BLaER1 treated with 17β-estradiol and CSF1 and Interleukin-3, amounts not matched to agents 10 nM and 100 nM (cell line): ENCODE results near the gene GRID2IP.
"Not testable (repeated sequence)": the region's sequence is repeated elsewhere in the genome, so short reads cannot be mapped to it uniquely, and the experiment has no call there.

Experiments
- H3K27ac ChIP-seq, 11 experiments: shearing (Covaris generic); formaldehyde crosslinking; 2 replicates each; pipeline ENCODE4 v1.8.1; 2022
- H3K27me3 ChIP-seq, 11 experiments: shearing (Covaris generic); formaldehyde crosslinking; 2 replicates each; pipeline ENCODE4 v1.8.1; 2022
- H3K36me3 ChIP-seq, 11 experiments: shearing (Covaris generic); formaldehyde crosslinking; 2 replicates each; pipeline ENCODE4 v1.8.1; 2022
- H3K4me1 ChIP-seq, 10 experiments: shearing (Covaris generic); formaldehyde crosslinking; 2 replicates each; pipeline ENCODE4 v1.8.1; 2022
- H3K4me2 ChIP-seq, 11 experiments: shearing (Covaris generic); formaldehyde crosslinking; 2 replicates each; pipeline ENCODE4 v1.8.1; 2022
- H3K4me3 ChIP-seq, 10 experiments: shearing (Covaris generic); formaldehyde crosslinking; 2 replicates each; pipeline ENCODE4 v1.8.1; 2022
- H3K9ac ChIP-seq, 11 experiments: shearing (Covaris generic); formaldehyde crosslinking; 2 replicates each; pipeline ENCODE4 v1.8.1; 2022
- H3K9me3 ChIP-seq, 11 experiments: shearing (Covaris generic); formaldehyde crosslinking; replicated peaks in 1 of 11; 2 replicates each; pipeline ENCODE4 v1.8.1; 2022
- H4K20me1 ChIP-seq, 11 experiments: shearing (Covaris generic); formaldehyde crosslinking; 2 replicates each; pipeline ENCODE4 v1.8.1; 2022
- Cebpa-rat ChIP-seq, 11 experiments: shearing (Covaris generic); IDR thresholded peaks; 2 replicates each; pipeline ENCODE4 v1.8.1; 2022

Gene GRID2IP

DNA sequence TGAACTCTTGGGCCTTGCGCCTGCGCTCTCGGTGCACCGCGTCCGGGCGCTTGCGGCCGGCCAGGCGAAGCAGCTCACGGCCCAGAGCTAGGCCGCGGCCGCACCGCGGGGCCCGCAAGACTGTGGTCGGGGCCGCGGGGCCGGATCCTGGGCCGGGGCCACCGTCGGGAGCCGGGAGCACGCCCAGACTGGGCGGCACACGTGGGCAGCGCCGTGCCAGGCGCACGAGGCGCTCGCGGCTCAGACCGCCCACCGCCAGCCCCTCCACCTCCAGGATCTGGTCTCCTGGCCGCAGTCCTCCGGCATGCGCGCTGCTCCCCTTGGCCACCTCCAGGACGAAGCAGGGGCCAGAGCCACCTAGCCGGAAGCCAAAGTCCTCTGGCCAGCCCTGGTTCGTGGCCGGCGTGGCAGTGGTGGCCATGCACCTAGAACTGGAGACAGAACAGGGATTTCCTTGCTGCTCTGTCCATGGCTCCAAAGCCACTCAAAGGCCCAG is at the start of gene GRID2IP:
Gene GRID2IP, minus strand, starts transcription at position 446 of the 496 bp plus-strand sequence. Its CDS starts 25 bp downstream, at position 421.
- no peaks in the 10 kb centered on the region for H3K27me3 ChIP-seq
- no peak within 1 kb of the TSS for H3K4me3 ChIP-seq
- no peaks in the 10 kb centered on the region for H4K20me1 ChIP-seq
- TF ChIP-seq Cebpa-rat (IDR thresholded peaks at IDR 0.05), result no peak
- peak within 1 kb of the TSS in 6 of 11 experiments; percentile 44 to 73 (median 61); a peak in 9 of 22 replicates for H3K4me2 ChIP-seq
- peak within 1 kb of the TSS in 4 of 11 experiments; percentile 28 to 89 (median 39); a peak in 6 of 22 replicates for H3K27ac ChIP-seq
- peaks cover 17 to 88% (median 65%) of the 10 kb centered on the region in 10 experiments for H3K4me1 ChIP-seq
- H3K9ac ChIP-seq, result no peak within 1 kb of the TSS
- H3K36me3 ChIP-seq, result no peaks in the 10 kb centered on the region
- H3K9me3 ChIP-seq, result no peaks in the 10 kb centered on the region

DNA sequence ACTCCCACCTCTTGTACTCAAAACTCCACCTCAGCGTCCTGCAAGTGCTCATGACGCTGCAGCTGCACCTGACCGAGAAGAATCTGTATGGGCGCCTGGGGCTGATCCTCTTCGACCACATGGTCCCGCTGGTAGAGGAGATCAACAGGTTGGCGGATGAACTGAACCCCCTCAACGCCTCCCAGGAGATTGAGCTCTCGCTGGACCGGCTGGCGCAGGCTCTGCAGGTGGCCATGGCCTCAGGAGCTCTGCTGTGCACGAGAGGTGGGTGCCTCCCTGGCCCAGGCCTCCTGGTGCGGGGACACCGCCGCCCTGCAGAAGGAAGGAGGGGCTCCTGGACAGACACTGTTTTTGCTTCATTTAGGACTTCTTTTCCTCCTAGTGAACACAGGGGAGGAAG is 48.8 kb upstream of the GRID2IP start:
- Histone ChIP-seq H3K4me1 (no peaks in the 10 kb centered on the region), H3K9me3 (no peaks in the 10 kb centered on the region), H3K27ac (no peak overlapping the region), H4K20me1 (peaks cover 0 to 100% (median 96%) of the 10 kb centered on the region in 11 experiments; a peak in 19 of 22 replicates), H3K9ac (no peak overlapping the region), H3K4me2 (no peak overlapping the region), H3K27me3 (no peaks in the 10 kb centered on the region), H3K36me3 (peaks cover 96 to 100% (median 100%) of the 10 kb centered on the region in 11 experiments), H3K4me3 (no peak overlapping the region)
- no peak for TF ChIP-seq Cebpa-rat (IDR thresholded peaks at IDR 0.05)

DNA sequence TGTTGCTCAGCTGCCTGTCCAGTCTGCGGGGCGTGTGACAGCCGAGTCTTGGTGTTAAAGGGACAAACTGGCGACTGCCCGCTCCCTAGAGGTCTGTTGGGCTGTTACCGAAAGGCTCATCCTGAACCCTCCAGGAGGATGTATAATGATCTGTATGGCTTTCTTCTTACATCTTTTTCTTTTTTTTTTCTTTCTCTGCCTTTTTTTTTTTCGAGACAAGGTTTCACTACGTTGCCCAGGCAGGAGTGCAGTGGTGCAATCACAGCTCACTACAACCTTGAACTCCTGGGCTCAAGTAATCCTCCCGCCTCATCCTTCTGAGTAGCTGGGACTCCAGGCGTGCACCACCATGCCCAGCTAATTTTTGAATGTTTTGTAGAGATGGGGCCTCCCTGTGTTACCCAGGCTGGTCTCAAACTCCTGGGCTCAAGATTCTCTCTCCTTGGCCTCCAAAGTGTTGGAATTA is 39.4 kb upstream of the GRID2IP start:
- peak overlapping the region; percentile 89 to 99 (median 95) for H3K9ac ChIP-seq
- peaks cover 0 to 57% (median 41%) of the 10 kb centered on the region in 11 experiments; a peak in 18 of 22 replicates for H4K20me1 ChIP-seq
- H3K36me3 ChIP-seq, result peaks cover 53 to 78% (median 60%) of the 10 kb centered on the region in 11 experiments
- H3K4me1 ChIP-seq, result peaks cover 18 to 24% (median 20%) of the 10 kb centered on the region in 10 experiments
- H3K4me2 ChIP-seq, result peak overlapping the region; percentile 85 to 99 (median 91)
- H3K4me3 ChIP-seq, result peak overlapping the region; percentile 75 to 98 (median 92)
- 0 out of 22 replicates have a peak, but pooled peaks cover 0 to 3% (median 0%) of the 10 kb centered on the region in 11 experiments for H3K9me3 ChIP-seq
- H3K27ac ChIP-seq, result peak overlapping the region; percentile 83 to 99 (median 96); a peak in 21 of 22 replicates
- H3K27me3 ChIP-seq, result no peaks in the 10 kb centered on the region
- TF ChIP-seq Cebpa-rat (IDR thresholded peaks at IDR 0.05), result no peak

DNA sequence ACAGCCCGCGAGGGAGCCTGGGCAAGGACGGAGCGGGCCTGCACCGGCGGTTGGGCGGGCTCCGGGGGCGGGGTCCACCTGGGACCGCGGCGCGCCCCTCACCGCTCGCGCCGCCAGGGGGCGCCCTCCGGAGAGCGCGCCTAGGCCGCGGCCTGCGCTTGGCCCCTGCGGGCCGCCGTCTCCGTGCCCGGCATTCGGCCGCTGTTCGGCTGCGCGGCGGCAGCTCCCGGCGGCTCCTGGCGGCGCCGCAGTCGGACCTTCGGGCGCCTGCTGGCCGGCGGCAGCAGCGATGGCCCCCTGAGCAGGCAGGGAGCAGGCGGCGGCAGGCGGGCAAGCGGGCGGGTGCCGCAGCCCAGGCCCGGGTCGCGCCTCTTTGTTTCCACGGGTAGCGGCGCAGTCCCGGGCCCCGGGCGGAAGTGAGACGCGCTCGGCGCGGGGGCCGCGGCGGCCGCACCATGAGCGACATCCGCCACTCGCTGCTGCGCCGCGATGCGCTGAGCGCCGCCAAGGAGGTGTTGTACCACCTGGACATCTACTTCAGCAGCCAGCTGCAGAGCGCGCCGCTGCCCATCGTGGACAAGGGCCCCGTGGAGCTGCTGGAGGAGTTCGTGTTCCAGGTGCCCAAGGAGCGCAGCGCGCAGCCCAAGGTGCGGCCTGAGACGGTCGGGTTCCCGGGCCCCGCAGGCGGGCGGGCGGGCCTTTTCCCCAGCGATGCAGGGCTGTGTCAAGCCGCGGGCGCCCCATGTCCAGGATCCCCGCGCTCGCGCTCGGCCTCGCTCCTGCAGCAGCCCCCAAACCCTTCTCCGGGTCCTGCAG is 38.8 kb upstream of the GRID2IP start, which contains the start of gene INTS15:
Gene INTS15, plus strand, starts transcription at position 193 of the 816 bp plus-strand sequence. Its CDS starts 263 bp downstream, at position 456.
- H3K36me3 ChIP-seq, result peaks cover 51 to 78% (median 60%) of the 10 kb centered on the region in 11 experiments

DNA sequence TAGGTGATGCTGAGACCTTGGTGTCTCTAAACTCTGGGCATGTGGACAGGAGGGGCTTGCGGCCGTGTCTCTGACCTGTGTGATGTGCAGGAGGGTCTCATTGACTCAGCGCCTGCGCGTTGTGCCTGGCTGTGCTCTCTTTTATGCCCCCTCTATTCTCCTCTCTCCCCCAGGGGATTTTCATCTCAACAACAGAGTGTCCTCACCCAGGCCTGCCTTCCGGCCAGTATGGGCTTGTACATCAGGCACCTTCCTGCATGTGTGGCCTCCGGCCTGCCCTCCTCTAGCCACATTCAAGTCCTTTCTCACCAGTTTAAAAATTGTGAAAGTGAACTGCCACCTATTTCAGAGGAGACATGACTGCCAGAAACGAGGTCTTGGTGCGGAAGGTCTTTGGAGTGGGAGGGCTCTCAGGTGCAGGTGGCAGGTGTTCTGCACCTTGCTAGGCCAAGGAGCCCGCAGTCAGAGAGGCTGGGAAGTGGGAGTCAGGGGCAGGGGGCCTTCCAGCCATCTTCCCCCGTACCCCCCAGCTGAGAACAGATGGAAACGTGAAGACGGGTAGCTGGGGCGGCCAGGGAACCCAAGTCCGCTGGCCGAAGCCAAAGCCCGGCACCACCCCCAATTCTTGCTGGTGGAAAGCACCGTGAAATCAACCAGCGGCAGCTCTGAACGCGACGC is 38.0 kb upstream of the GRID2IP start:
- Histone ChIP-seq H3K27me3 (no peaks in the 10 kb centered on the region), H3K36me3 (peaks cover 50 to 78% (median 60%) of the 10 kb centered on the region in 11 experiments), H3K4me3 (peak overlapping the region; percentile 75 to 98 (median 92)), H3K27ac (peak overlapping the region in 8 of 11 experiments; percentile 93 to 99 (median 97); a peak in 11 of 22 replicates), H4K20me1 (peaks cover 0 to 43% (median 31%) of the 10 kb centered on the region in 11 experiments; a peak in 18 of 22 replicates), H3K9me3 (0 out of 22 replicates have a peak, but pooled peaks cover 0 to 3% (median 0%) of the 10 kb centered on the region in 11 experiments), H3K4me1 (peaks cover 18 to 24% (median 20%) of the 10 kb centered on the region in 10 experiments), H3K4me2 (peak overlapping the region; percentile 73 to 99 (median 86)), H3K9ac (peak overlapping the region; percentile 89 to 99 (median 95); a peak in 20 of 22 replicates)
- no peak for TF ChIP-seq Cebpa-rat (IDR thresholded peaks at IDR 0.05)

More for the DNA sequence above, 38.8 kb upstream of the GRID2IP start, which contains the start of gene INTS15:
- Histone ChIP-seq H3K27ac (peak within 1 kb of the TSS; percentile 83 to 99 (median 96)), H3K4me3 (peak within 1 kb of the TSS; percentile 75 to 98 (median 92)), H3K4me2 (peak within 1 kb of the TSS; percentile 85 to 99 (median 93)), H4K20me1 (peaks cover 0 to 50% (median 38%) of the 10 kb centered on the region in 11 experiments; a peak in 18 of 22 replicates), H3K9ac (peak within 1 kb of the TSS; percentile 89 to 99 (median 95)), H3K4me1 (peaks cover 18 to 24% (median 20%) of the 10 kb centered on the region in 10 experiments), H3K9me3 (0 out of 22 replicates have a peak, but pooled peaks cover 0 to 3% (median 0%) of the 10 kb centered on the region in 11 experiments), H3K27me3 (no peaks in the 10 kb centered on the region)
- TF ChIP-seq Cebpa-rat (IDR thresholded peaks at IDR 0.05), result no peak

DNA sequence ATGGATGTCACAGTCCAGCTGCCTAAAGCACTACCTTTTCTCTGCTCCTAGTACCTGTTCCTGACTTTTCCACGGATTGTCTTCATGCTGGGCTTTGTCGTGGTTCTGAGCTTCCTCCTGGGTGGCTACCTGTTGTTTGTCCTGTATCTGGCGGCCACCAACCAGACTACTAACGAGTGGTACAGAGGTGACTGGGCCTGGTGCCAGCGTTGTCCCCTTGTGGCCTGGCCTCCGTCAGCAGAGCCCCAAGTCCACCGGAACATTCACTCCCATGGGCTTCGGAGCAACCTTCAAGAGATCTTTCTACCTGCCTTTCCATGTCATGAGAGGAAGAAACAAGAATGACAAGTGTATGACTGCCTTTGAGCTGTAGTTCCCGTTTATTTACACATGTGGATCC is 37.3 kb upstream of the GRID2IP start:
- Histone ChIP-seq H3K4me1 (peaks cover 18 to 24% (median 20%) of the 10 kb centered on the region in 10 experiments), H3K4me2 (no peak overlapping the region), H3K9ac (peak overlapping the region in 2 of 11 experiments; percentile 7 to 98; a peak in 1 of 22 replicates), H3K9me3 (0 out of 22 replicates have a peak, but pooled peaks cover 0 to 3% (median 0%) of the 10 kb centered on the region in 11 experiments), H3K27ac (no peak overlapping the region), H4K20me1 (peaks cover 0 to 36% (median 28%) of the 10 kb centered on the region in 11 experiments; a peak in 17 of 22 replicates), H3K4me3 (no peak overlapping the region), H3K27me3 (no peaks in the 10 kb centered on the region), H3K36me3 (peaks cover 46 to 78% (median 59%) of the 10 kb centered on the region in 11 experiments)
- no peak for TF ChIP-seq Cebpa-rat (IDR thresholded peaks at IDR 0.05)

DNA sequence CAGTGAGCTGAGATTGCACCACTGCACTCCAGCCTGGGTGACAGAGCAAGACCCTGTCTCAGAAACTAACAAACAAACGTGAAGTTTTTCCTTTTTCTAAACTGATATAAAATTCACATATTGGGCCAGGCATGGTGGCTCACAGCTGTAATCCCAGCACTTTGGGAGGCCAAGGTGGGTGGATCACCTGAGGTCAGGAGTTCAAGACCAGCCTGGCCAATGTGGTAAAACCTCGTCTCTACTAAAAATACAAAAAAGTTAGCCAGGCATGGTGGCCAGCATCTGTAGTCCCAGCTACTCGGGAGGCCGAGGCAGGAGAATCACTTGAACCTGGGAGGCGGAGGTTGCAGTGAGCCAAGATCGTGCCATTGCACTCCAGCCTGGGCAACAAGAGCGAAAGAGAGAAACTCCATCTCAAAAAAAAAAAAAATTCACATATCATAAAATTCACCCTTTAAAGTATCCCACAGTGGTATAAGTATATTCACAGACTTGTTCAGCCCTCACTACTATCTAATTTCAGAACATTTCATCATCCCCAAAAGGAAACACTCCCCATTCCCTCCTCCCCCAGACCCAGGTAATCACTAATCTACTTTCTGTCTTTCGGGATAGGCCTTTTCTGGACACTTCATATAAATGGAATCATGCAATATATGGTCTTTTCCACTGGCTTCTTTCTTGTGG is 34.6 kb upstream of the GRID2IP start:
- H3K4me2 ChIP-seq, H3K27me3 ChIP-seq, H4K20me1 ChIP-seq, H3K9ac ChIP-seq, H3K4me3 ChIP-seq, H3K27ac ChIP-seq: not testable (repeated sequence)
- Histone ChIP-seq H3K4me1 (peaks cover 27 to 33% (median 29%) of the 10 kb centered on the region in 10 experiments), H3K36me3 (peaks cover 34 to 69% (median 49%) of the 10 kb centered on the region in 11 experiments), H3K9me3 (peaks cover 0 to 13% (median 7%) of the 10 kb centered on the region in 11 experiments; a peak in 13 of 22 replicates)
